CD8-positive, alpha-beta memory T cell (primary cell): ENCODE measurements around the gene LCMT2. TPM values are rescaled to one million over a fixed set of nuclear protein-coding genes. Genes with fewer than 3 reads are reported as not detected.
A peak's percentile ranks its signal among the peaks of the same experiment; 100 is the strongest.

Experiments used
- CTCF ChIA-PET: fragments of 350-600 bp; sonication (Branson Sonifier 250); formaldehyde crosslinking; loops from one replicate; lab custom pipeline; 2021; ENCODE audit warnings: antibody characterized with exemption; lab: Charles Lee
- POLR2A ChIA-PET: fragments of 350-600 bp; sonication (Branson Sonifier 250); formaldehyde crosslinking; loops from one replicate; lab custom pipeline; 2021; ENCODE audit warnings: antibody characterized with exemption; lab: Charles Lee
- DNase-seq, 5 donors: peaks; one replicate each; pipeline versions ENCODE4 v3.0.0 to v3.0.0-alpha.2; 2020 to 2022; ENCODE audit warnings: mixed read lengths in 1 of 5
- H3K27ac ChIP-seq: one replicate; pipeline ENCODE4 v1.7.0; 2013; ENCODE audit warnings: low read depth, mild to moderate bottlenecking, low read length, moderate library complexity
- H3K27me3 ChIP-seq: 2 replicates; pipeline ENCODE4 v1.7.0; 2013; ENCODE audit warnings: low read length, mild to moderate bottlenecking; ENCODE audit not compliant: insufficient read depth, poor library complexity, severe bottlenecking
- H3K36me3 ChIP-seq: 2 replicates; pipeline ENCODE4 v1.7.0; 2013; ENCODE audit warnings: mild to moderate bottlenecking, low read length, moderate library complexity; ENCODE audit not compliant: insufficient read depth
- H3K4me1 ChIP-seq: 2 replicates; pipeline ENCODE4 v1.7.0; 2013; ENCODE audit warnings: mild to moderate bottlenecking, low read length, moderate library complexity; ENCODE audit not compliant: insufficient read depth
- H3K4me3 ChIP-seq: 2 replicates; pipeline ENCODE4 v1.7.0; 2013; ENCODE audit warnings: mild to moderate bottlenecking, low read length
- H3K9me3 ChIP-seq: 2 replicates; pipeline ENCODE4 v1.7.0; 2013; ENCODE audit warnings: mild to moderate bottlenecking, low read length
- H3K27ac Mint-ChIP-seq, 8 donors: one replicate each; pipeline ENCODE4 v1.8.0; 2020 to 2021; ENCODE audit warnings: mixed read lengths in 8 of 8, mild to moderate bottlenecking in 6 of 8, inconsistent platforms in 3 of 8, moderate library complexity in 3 of 8
- H3K27me3 Mint-ChIP-seq, 2 donors: one replicate each; pipeline ENCODE4 v1.8.0; 2020 to 2021; ENCODE audit warnings: mixed read lengths in 2 of 2, mild to moderate bottlenecking in 1 of 2, moderate library complexity in 1 of 2
- H3K36me3 Mint-ChIP-seq, 3 donors: one replicate each; pipeline ENCODE4 v1.8.0; 2020 to 2021; ENCODE audit warnings: mixed read lengths in 3 of 3, inconsistent platforms in 1 of 3, mild to moderate bottlenecking in 1 of 3
- H3K4me1 Mint-ChIP-seq, 3 donors: one replicate each; pipeline ENCODE4 v1.8.0; 2020 to 2021; ENCODE audit warnings: mixed read lengths in 3 of 3, inconsistent platforms in 1 of 3, mild to moderate bottlenecking in 1 of 3
- H3K4me3 Mint-ChIP-seq, 7 donors: one replicate each; pipeline ENCODE4 v1.8.0; 2020 to 2021; ENCODE audit warnings: mixed read lengths in 7 of 7, mild to moderate bottlenecking in 6 of 7, moderate library complexity in 4 of 7, inconsistent platforms in 2 of 7
- H3K9me3 Mint-ChIP-seq, 5 donors: one replicate each; pipeline ENCODE4 v1.8.0; 2020 to 2022; ENCODE audit warnings: mixed read lengths in 5 of 5, mild to moderate bottlenecking in 3 of 5, moderate library complexity in 2 of 5, inconsistent platforms in 1 of 5
- polyA plus RNA-seq: library from polyadenylated mRNA; unstranded; fragments of 300-500 nt; fragmentation: Illumina TruSeq; gene quantifications from one replicate; pipeline ENCODE4 v1.2.3, GENCODE V29; 2021
- total RNA-seq, 2 experiments: library from RNA; stranded (reverse); gene quantifications; one replicate each; pipeline ENCODE4 v1.2.3, GENCODE V29; 2021

LCMT2 gene
- total and polyA plus RNA-seq, 3 experiments from 2014 or later: 4.4 to 16.5 (median 14.9) TPM

DNA sequence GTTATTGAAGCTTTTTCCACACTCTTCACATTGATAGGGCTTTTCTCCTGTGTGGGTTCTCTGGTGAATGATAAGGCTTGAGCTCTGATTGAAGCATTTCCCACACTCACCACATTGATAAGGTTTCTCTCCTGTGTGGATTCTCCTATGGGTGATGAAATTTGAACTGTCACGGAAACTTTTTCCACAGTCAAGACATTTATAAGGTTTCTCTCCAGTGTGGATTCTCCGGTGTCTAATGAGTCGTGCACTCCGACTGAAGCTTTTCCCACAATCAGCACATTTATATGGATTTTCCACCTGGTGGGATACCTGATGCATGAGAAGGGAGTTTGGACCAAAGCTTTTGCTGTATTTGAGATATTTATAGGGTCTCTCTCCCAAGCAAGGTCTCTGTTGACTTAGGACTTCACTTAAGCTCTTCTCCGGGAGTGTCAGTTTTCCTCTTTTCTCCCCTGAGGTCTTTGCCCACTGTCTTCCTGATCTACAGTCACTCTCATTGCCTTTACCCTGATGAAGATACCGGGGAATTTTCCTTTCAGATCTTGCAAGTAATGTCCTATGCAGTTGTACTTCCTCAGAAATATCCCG, 31.0 kb upstream of the LCMT2 start:
- CTCF ChIA-PET: interaction anchor here (0.9 to 1.9 kb wide), 2 partner anchors 10 to 12 kb away, joined by 3 to 7 read pairs; partner anchors contain the start of genes TUBGCP4 and ZSCAN29
- H3K4me1 ChIP-seq: no peaks in the 10 kb centered on the region
- DNase-seq: no peak
- Mint-ChIP-seq H3K9me3 (peaks cover 49 to 75% (median 69%) of the 10 kb centered on the region in 5 donors), H3K4me1 (peaks cover 2 to 18% (median 12%) of the 10 kb centered on the region in 3 donors), H3K27ac (no peak overlapping the region), H3K36me3 (peaks cover 45 to 72% (median 68%) of the 10 kb centered on the region in 3 donors), H3K27me3 (no peaks in the 10 kb centered on the region), H3K4me3 (no peak overlapping the region)
- H3K27ac ChIP-seq: no peak overlapping the region
- H3K27me3 ChIP-seq: no peaks in the 10 kb centered on the region
- peaks cover 52% of the 10 kb centered on the region for H3K9me3 ChIP-seq
- POLR2A ChIA-PET: no interaction called here
- no peak overlapping the region for H3K4me3 ChIP-seq
- H3K36me3 ChIP-seq: peaks cover 15% of the 10 kb centered on the region

DNA sequence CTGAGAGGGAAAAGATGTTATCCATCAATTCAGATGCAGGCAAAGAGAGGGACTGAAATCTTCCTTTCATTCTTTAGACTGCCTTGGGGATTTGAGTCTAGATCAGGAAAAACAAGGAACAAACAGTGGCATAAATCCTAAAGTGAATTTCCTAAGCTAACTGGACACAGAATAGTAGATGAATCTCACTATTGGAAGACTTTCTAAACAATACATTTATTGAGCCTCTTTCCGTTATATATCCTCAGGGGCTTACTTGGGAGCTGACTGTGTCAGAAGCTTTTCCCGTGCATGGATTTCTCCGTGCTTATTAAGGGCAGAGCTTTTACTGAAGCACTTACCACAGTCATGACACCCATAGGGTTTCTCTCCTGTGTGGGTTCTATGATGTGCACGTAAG, 30.4 kb upstream of the LCMT2 start:
- H3K36me3 ChIP-seq: peaks cover 15% of the 10 kb centered on the region
- POLR2A ChIA-PET: no interaction called here

DNA sequence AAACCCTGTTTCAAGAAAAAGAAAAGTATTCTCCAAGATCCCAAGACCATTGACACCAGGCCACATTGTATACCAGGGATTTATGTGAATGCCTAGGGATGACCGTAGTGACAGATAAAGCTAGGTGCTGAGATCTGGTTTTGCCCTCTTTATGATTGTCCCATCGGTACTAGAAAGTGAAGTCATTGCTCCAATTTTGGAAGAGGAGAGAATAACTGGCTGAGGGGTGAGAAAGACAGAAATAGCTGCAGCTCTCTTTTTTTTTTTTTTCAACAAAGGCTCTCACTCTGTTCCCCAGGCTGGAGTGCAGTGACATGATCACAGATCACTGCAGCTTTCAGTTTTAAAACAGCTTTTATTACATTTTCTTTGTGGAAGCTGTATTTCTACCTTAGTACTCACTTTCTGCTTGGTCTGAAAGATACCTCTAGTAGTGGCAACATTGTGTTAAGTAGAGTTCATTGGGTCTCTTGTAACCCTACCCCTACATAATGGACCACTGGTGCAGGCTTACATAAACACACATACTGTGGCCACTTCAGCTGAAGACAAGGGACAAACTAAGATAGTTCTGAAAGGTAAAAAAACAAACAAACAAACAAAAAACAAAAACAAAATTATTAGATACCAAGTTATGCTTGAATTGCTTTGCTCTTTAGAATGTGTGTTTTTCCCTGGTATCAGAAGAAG, 22.5 kb upstream of the LCMT2 start:
- POLR2A ChIA-PET: no interaction called here

More for the DNA sequence above, 30.4 kb upstream of the LCMT2 start:
- Mint-ChIP-seq H3K27me3 (no peaks in the 10 kb centered on the region), H3K36me3 (peaks cover 45 to 70% (median 65%) of the 10 kb centered on the region in 3 donors), H3K27ac (no peak overlapping the region), H3K4me3 (no peak overlapping the region), H3K4me1 (peaks cover 0 to 15% (median 9%) of the 10 kb centered on the region in 3 donors), H3K9me3 (peaks cover 46 to 74% (median 66%) of the 10 kb centered on the region in 5 donors)
- Histone ChIP-seq H3K27ac (no peak overlapping the region), H3K4me1 (no peaks in the 10 kb centered on the region), H3K4me3 (no peak overlapping the region), H3K9me3 (peaks cover 52% of the 10 kb centered on the region), H3K27me3 (no peaks in the 10 kb centered on the region)
- CTCF ChIA-PET: interaction anchor here (0.9 to 1.9 kb wide), 2 partner anchors 10 to 12 kb away, joined by 3 to 7 read pairs; partner anchors contain the start of genes TUBGCP4 and ZSCAN29
- no peak for DNase-seq

DNA sequence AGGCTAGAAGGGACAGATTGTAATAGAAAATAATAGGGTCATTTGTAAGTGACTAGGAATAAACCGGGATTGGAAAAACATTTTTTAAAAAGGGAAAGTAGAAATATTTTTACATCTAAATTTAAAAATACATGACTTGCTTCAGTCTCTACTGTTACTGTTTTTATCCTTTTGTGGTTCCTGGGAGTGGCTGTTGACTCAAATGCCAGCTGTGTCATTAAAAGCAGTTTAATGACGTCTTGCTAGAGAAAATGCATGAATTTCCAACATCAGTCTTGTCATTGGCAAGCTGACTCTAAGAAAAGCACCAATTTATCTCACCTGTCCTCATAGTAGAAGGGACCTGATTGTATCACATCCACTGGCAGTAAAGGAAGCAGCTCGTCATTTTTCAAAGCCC, 16.7 kb upstream of the LCMT2 start:
- Histone ChIP-seq H3K9me3 (no peaks in the 10 kb centered on the region), H3K27ac (no peak overlapping the region), H3K36me3 (no peaks in the 10 kb centered on the region), H3K4me3 (no peak overlapping the region), H3K4me1 (no peaks in the 10 kb centered on the region), H3K27me3 (no peaks in the 10 kb centered on the region)
- H3K27ac Mint-ChIP-seq: no peak overlapping the region
- DNase-seq: no peak
- no peak overlapping the region for H3K4me3 Mint-ChIP-seq
- H3K9me3 Mint-ChIP-seq: no peaks in the 10 kb centered on the region
- POLR2A ChIA-PET: no interaction called here
- no peaks in the 10 kb centered on the region for H3K27me3 Mint-ChIP-seq
- CTCF ChIA-PET: interaction anchor here (1.8 kb wide), 1 partner anchor 29 kb away, joined by 7 read pairs; no protein-coding TSS in a partner anchor
- peaks cover 5 to 28% (median 17%) of the 10 kb centered on the region in 3 donors for H3K36me3 Mint-ChIP-seq
- H3K4me1 Mint-ChIP-seq: no peaks in the 10 kb centered on the region

More for the DNA sequence above, 22.5 kb upstream of the LCMT2 start:
- Histone ChIP-seq H3K36me3 (no peaks in the 10 kb centered on the region), H3K4me3 (no peak overlapping the region), H3K4me1 (peaks cover 6% of the 10 kb centered on the region), H3K9me3 (no peaks in the 10 kb centered on the region), H3K27ac (no peak overlapping the region), H3K27me3 (no peaks in the 10 kb centered on the region)
- Mint-ChIP-seq H3K4me1 (peaks cover 0 to 3% (median 0%) of the 10 kb centered on the region in 3 donors), H3K9me3 (peaks cover 0 to 6% (median under 1%) of the 10 kb centered on the region in 5 donors), H3K27me3 (no peaks in the 10 kb centered on the region), H3K4me3 (no peak overlapping the region), H3K36me3 (peaks cover 9 to 27% (median 11%) of the 10 kb centered on the region in 3 donors), H3K27ac (peak overlapping the region in 2 of 8 donors; percentile 29 to 43)
- DNase-seq: no peak
- CTCF ChIA-PET: interaction anchor here (1.3 kb wide), 1 partner anchor 11 kb away, joined by 3 read pairs; no protein-coding TSS in a partner anchor

DNA sequence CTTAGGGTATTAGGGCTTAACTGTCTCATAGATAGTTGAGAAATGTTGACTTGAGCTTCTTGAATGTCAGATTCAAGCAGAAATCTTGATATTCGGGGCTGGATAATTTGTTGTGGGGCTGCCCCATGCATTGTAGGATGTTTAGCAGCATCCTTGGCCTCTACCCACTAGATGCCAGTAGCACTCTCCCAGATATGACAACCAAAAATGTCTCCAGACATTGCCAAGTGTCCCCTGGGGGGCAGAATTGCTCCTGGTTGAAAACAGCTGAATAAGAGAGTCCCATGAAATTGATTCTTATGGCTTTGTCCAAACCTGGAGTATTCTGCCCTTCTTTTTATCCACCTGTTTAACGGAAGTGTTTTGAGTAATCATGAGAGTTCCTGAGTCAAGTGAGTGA, 15.9 kb upstream of the LCMT2 start:
- Histone ChIP-seq H3K4me1 (no peaks in the 10 kb centered on the region), H3K36me3 (no peaks in the 10 kb centered on the region), H3K27ac (no peak overlapping the region), H3K27me3 (no peaks in the 10 kb centered on the region), H3K4me3 (no peak overlapping the region), H3K9me3 (no peaks in the 10 kb centered on the region)
- Mint-ChIP-seq H3K27ac (no peak overlapping the region), H3K27me3 (no peaks in the 10 kb centered on the region), H3K4me3 (no peak overlapping the region), H3K4me1 (no peaks in the 10 kb centered on the region), H3K9me3 (no peaks in the 10 kb centered on the region), H3K36me3 (peaks cover 5 to 25% (median 17%) of the 10 kb centered on the region in 3 donors)
- DNase-seq: no peak
- CTCF ChIA-PET: interaction anchor here (0.8 to 1.8 kb wide), 3 partner anchors 24 to 168 kb away, joined by 3 to 7 read pairs (median 4); partner anchors contain the start of genes TUBGCP4 and ZSCAN29
- POLR2A ChIA-PET: no interaction called here

DNA sequence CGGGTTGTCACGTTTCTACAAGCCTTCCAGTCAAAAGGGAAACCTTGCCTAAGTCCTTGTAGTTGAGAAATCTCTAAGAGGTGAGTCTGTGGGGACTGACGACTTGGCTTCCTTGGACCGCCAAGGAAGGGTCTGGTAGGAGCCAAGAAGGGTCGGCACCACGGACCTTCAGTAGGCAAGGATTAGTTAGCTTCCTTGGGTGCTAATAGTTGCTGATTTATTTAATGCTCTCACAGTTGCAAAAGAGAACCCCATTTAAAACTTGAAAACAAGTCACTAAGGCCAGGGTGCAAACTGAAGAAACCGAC, 361 bp upstream of the LCMT2 start:
- Histone ChIP-seq H3K4me1 (peaks cover 21% of the 10 kb centered on the region), H3K27ac (peak overlapping the region; percentile 98), H3K9me3 (no peaks in the 10 kb centered on the region), H3K27me3 (no peaks in the 10 kb centered on the region), H3K4me3 (peak overlapping the region; percentile 92), H3K36me3 (no peaks in the 10 kb centered on the region)
- Mint-ChIP-seq H3K27ac (peak overlapping the region; percentile 98 to 100 (median 99)), H3K36me3 (peaks cover 0 to 29% (median 16%) of the 10 kb centered on the region in 3 donors), H3K4me1 (peaks cover 30 to 43% (median 37%) of the 10 kb centered on the region in 3 donors), H3K4me3 (peak overlapping the region; percentile 95 to 100 (median 97)), H3K9me3 (no peaks in the 10 kb centered on the region), H3K27me3 (peaks cover 0 to 7% of the 10 kb centered on the region in 2 donors)
- DNase-seq: no peak
- POLR2A ChIA-PET: no interaction called here
- CTCF ChIA-PET: no interaction called here

DNA sequence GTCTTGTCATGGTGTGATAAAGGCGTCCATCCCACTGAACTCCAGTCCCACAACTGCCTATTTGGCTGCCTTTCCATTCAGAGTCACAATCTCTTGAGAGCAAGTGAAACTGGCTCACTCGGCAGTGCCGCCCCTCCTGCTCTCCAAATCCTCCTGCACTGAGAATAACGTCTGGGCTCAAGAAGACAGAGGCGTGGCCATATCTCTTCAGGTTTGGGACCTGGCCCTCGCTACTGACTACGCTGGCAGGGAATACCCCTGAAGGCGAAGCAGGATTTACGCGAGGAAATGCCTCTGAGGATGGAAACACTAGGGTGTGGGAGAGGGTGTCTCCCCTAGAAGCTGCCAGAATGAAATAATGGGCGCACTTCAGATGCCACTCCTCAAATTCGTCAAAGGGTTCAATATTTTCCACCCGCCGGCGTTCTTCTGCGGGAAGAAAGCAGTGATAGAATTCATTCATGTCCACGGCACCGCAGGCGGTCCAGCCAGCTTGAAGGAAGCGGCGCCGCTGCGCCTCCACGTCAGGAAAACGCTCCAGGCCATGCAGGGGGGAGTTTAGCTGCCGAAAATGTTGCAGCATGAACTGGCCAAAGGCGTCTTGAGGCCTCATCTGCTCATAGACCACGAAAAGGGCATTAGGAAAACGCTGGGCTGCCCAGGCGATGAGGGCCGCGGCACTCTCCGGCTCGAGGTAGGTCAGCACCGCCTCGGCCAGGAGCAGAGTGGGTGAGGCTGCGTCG, 985 bp downstream of the LCMT2 start:
- H3K4me1 ChIP-seq: peaks cover 21% of the 10 kb centered on the region
- peak overlapping the region; percentile 95 to 100 (median 97) for H3K4me3 Mint-ChIP-seq
- H3K36me3 Mint-ChIP-seq: peaks cover 0 to 22% (median 10%) of the 10 kb centered on the region in 3 donors
- ChIA-PET POLR2A (interaction anchor here (1.1 kb wide), 1 partner anchor 42 kb away, joined by 5 read pairs; the partner anchor contains the start of genes TUBGCP4 and ZSCAN29), CTCF (no interaction called here)
- DNase-seq: peak in 1 of 5 donors; percentile 1
- H3K27me3 Mint-ChIP-seq: peaks cover 0 to 8% of the 10 kb centered on the region in 2 donors
- H3K27me3 ChIP-seq: no peaks in the 10 kb centered on the region
- H3K27ac Mint-ChIP-seq: peak overlapping the region; percentile 83 to 100 (median 99)
- no peaks in the 10 kb centered on the region for H3K9me3 ChIP-seq
- H3K4me1 Mint-ChIP-seq: peaks cover 30 to 49% (median 39%) of the 10 kb centered on the region in 3 donors
- H3K9me3 Mint-ChIP-seq: no peaks in the 10 kb centered on the region
- peak overlapping the region; percentile 92 for H3K4me3 ChIP-seq
- H3K36me3 ChIP-seq: no peaks in the 10 kb centered on the region
- peak overlapping the region; percentile 98 for H3K27ac ChIP-seq
